HG02981 (cell line): ENCODE measurements around the gene LRRC42.
"Not testable (repeated sequence)": the region's sequence is repeated elsewhere in the genome, so short reads cannot be mapped to it uniquely, and the experiment has no call there.

Experiments
- ATAC-seq: cut with Tn5 transposase; IDR thresholded peaks from one replicate; pipeline ENCODE4 v1.9.1; 2021; ENCODE audit warnings: mild to moderate bottlenecking, moderate library complexity; ENCODE audit not compliant: unreplicated experiment

Gene LRRC42

GRCh38 chr1:54003750-54004480 lies 57.8 kb downstream of the LRRC42 start:
- ATAC-seq = not testable (repeated sequence)

GRCh38 chr1:54004481-54005049 lies 58.4 kb downstream of the LRRC42 start:
- no peak for ATAC-seq

- no peak for ATAC-seq
These were observed 60.4 kb downstream of the LRRC42 start for GRCh38 chr1:54006508-54006907.

- ATAC-seq = no peak
These were observed 61.5 kb downstream of the LRRC42 start for GRCh38 chr1:54007613-54008012.

- ATAC-seq = no peak
These were observed 62.7 kb downstream of the LRRC42 start for GRCh38 chr1:54008876-54009275.

GRCh38 chr1:54009406-54009805 lies 63.3 kb downstream of the LRRC42 start:
- ATAC-seq = no peak

- ATAC-seq = no peak
These were observed 64.4 kb downstream of the LRRC42 start for GRCh38 chr1:54010415-54011117.

- ATAC-seq = no peak
These were observed 65.3 kb downstream of the LRRC42 start for GRCh38 chr1:54011316-54012007.

- no peak for ATAC-seq
These were observed 65.8 kb downstream of the LRRC42 start for GRCh38 chr1:54012008-54012325.

GRCh38 chr1:54012863-54013262 lies 66.7 kb downstream of the LRRC42 start:
- no peak for ATAC-seq

- no peak for ATAC-seq
These were observed 67.4 kb downstream of the LRRC42 start for GRCh38 chr1:54013393-54014008.

GRCh38 chr1:54014009-54014629 lies 68.0 kb downstream of the LRRC42 start:
- ATAC-seq = no peak

GRCh38 chr1:54016343-54017282 lies 70.5 kb downstream of the LRRC42 start:
- no peak for ATAC-seq
